Right lobe of liver (tissue), 6 donors: Measurements from ENCODE around the gene RDH13. TPM values are rescaled to one million over a fixed set of nuclear protein-coding genes. Genes with fewer than 3 reads are reported as not detected.

Experiments used
- ATAC-seq, 4 donors: fragments of 200-7000 bp; cut with Tn5 transposase; one replicate each; pipeline ENCODE4 v1.9.1; 2020; ENCODE audit warnings: mild to moderate bottlenecking in 4 of 4, moderate library complexity in 4 of 4
- DNase-seq, 3 donors: peaks; one replicate each; pipeline ENCODE4 v3.0.0-alpha.2; 2020
- H3K27ac ChIP-seq, 3 donors: fragments of 200-600 bp; one replicate each; pipeline ENCODE4 v1.8.0; 2022
- H3K27me3 ChIP-seq, 2 donors: fragments of 200-600 bp; one replicate each; pipeline ENCODE4 v1.8.0; 2022
- H3K36me3 ChIP-seq, 4 donors: fragments of 200-600 bp; sonication (generic) in 1 of 4; one replicate each; pipeline versions ENCODE4 v1.5.1 to v1.8.0; 2017 to 2022; ENCODE audit warnings: control low read depth in 1 of 4
- H3K4me1 ChIP-seq, 4 donors: fragments of 200-600 bp; sonication (generic) in 1 of 4; one replicate each; pipeline versions ENCODE4 v1.5.1 to v1.8.0; 2017 to 2022; ENCODE audit warnings: control low read depth in 1 of 4
- H3K4me3 ChIP-seq, 3 donors: fragments of 200-600 bp; one replicate each; pipeline ENCODE4 v1.8.0; 2022
- H3K9me3 ChIP-seq, 4 donors: fragments of 200-600 bp; sonication (generic) in 1 of 4; one replicate each; pipeline versions ENCODE4 v1.5.1 to v1.8.0; 2017 to 2022; ENCODE audit warnings: control low read depth in 1 of 4
- CTCF ChIP-seq, 4 donors: fragments of 200-600 bp in 3 of 4; fragments of 450-650 bp in 1 of 4; IDR thresholded peaks; one replicate each; pipeline versions ENCODE4 v1.5.1 to v1.8.0; 2016 to 2022; ENCODE audit warnings: antibody characterized with exemption in 4 of 4, mild to moderate bottlenecking in 2 of 4
- POLR2A ChIP-seq: fragments of 450-650 bp; IDR thresholded peaks from one replicate; pipeline ENCODE4 v1.6.1; 2017; ENCODE audit warnings: antibody characterized with exemption, mild to moderate bottlenecking
- WGBS: methylation state at CpG from one replicate; pipeline ENCODE4 v1.1.6; 2018; ENCODE audit warnings: low coverage, low lambda C conversion rate; ENCODE audit not compliant: insufficient coverage; ENCODE audit errors: missing lambda C conversion rate; 5-methylcytosine and 5-hydroxymethylcytosine counted together
- intact Hi-C, 2 donors: fragments of 100-400 bp; cut with DNase I; formaldehyde crosslinking; loops; one replicate each; pipeline versions ENCODE4 v1.11.2 to v1.14.1; 2022
- total RNA-seq, 6 experiments: library from RNA; depleted of rRNA in 2 of 6; stranded (reverse); fragments of >200 nt in 2 of 6; fragmentation: NEBNext Ultra II Directional in 3 of 6; extraction: Animal tissue kit (Norgen Biotek cat#: 25700) in 3 of 6; gene quantifications; one replicate each; pipeline versions ENCODE4 v1.1.0 to v1.2.4, GENCODE V29; 2016 to 2023
- donor health status: DM: no; HTN: yes; CAD: no.
- donor health status: DM: no; HTN: no; CAD: no.
- donor health status: DM: no; HTN: no; CAD: no.
- donor health status: DM: no; HTN: yes; CAD: no.
- donor health status: DM: no; HTN: yes; CAD: no.

RDH13 gene
- total RNA-seq, 6 experiments from 2014 or later: 7.7 to 16.8 (median 12.1) TPM

DNA sequence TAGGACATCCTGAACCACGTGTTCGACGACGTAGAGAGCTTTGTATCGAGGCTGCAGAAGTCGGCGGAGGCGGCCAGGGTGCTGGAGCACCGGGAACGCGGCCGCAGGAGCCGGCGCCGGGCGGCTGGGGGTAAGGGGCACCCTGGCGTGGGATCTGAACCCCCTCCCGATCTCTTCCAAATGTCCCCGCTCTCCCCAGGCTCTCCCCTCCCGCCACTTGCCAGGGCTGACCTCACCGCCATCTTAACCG is 18.7 kb upstream of the RDH13 start:
- ATAC-seq (peak in 1 of 4 donors; percentile 6), DNase-seq (no peak)
- WGBS: no CpG with 5 or more reads among the region's 22 CpGs
- intact Hi-C loops: no loop called here
- no peaks in the 10 kb centered on the region for H3K9me3 ChIP-seq
- H3K4me3 ChIP-seq: no peak overlapping the region
- no peak for TF ChIP-seq CTCF (IDR thresholded peaks at IDR 0.05)
- no peak for TF ChIP-seq POLR2A
- no peaks in the 10 kb centered on the region for H3K36me3 ChIP-seq
- no peak overlapping the region for H3K27ac ChIP-seq
- H3K27me3 ChIP-seq: peaks cover 0 to 8% of the 10 kb centered on the region in 2 donors
- H3K4me1 ChIP-seq: peaks cover 0 to 8% (median 0%) of the 10 kb centered on the region in 4 donors

DNA sequence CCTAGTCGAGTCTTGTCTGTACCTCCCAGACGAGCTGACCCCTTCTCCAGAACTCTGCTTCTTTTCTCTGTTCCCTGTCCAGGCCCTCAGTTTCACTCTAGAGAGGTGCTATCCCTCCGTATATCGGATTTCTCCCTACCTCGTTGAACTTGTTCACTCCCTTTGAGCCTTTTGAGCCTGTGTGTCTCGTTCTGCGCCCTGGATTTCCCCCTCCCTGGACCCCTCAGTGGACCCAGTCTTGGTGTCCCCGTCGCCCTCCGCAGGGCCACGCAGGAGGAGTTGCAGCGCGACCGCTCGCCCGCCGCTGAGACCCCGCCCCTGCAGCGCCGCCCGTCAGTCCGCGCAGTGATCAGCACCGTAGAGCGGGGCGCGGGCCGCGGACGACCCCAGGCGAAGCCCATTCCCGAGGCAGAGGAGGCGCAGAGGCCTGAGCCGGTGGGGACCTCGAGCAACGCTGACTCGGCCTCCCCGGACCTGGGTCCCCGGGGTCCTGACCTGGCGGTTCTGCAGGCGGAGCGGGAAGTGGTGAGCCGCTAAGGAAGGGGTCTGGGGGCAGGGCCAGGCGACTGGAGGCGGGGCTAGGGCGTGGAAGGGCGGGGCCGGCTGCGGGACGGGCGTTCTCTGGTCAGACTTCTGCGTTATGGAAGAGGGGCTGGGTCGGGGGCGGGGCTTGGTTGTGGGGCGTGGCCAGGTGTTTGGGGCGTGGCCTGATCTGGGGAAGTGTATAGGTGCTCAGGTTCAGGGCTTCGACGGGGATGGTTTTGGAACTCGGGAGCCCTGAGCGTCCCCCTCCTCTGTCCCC is 18.2 kb upstream of the RDH13 start:
- DNase-seq: peak; percentile 61 to 77 (median 77)
- Histone ChIP-seq H3K4me1 (peaks cover 0 to 8% (median 0%) of the 10 kb centered on the region in 4 donors), H3K27ac (no peak overlapping the region), H3K27me3 (peaks cover 0 to 8% of the 10 kb centered on the region in 2 donors), H3K36me3 (no peaks in the 10 kb centered on the region), H3K4me3 (peak overlapping the region; percentile 19 to 38 (median 29)), H3K9me3 (no peaks in the 10 kb centered on the region)
- TF ChIP-seq CTCF (IDR thresholded peaks at IDR 0.05) (no peak), POLR2A (no peak)
- ATAC-seq: peak; percentile 66 to 83 (median 72)
- 3% methylated on average over 31 of the region's 60 CpGs for WGBS
- intact Hi-C loops: no loop called here

- intact Hi-C loops: no loop called here
These were observed 17.4 kb upstream of the RDH13 start for GRCh38 chr19:55080121-55080967.

More at GRCh38 chr19:55080121-55080967, 17.4 kb upstream of the RDH13 start:
- TF ChIP-seq CTCF (IDR thresholded peaks at IDR 0.05): no peak
- no peak for TF ChIP-seq POLR2A
- ATAC-seq: peak; percentile 52 to 74 (median 68)
- Histone ChIP-seq H3K4me3 (peak overlapping the region in 1 of 3 donors; percentile 38), H3K9me3 (no peaks in the 10 kb centered on the region), H3K27ac (no peak overlapping the region), H3K4me1 (peaks cover 0 to 8% (median 0%) of the 10 kb centered on the region in 4 donors), H3K27me3 (peaks cover 0 to 8% of the 10 kb centered on the region in 2 donors), H3K36me3 (no peaks in the 10 kb centered on the region)
- WGBS: 8% methylated on average over 26 of the region's 55 CpGs
- peak in 2 of 3 donors; percentile 51 to 66 for DNase-seq
